ENCODE results near the gene MRC1.

GRCh38 chr10:17951868-17952371 is 142.8 kb downstream of the MRC1 start, which contains the start of gene SLC39A12:
- TF ChIP-seq POLR2AphosphoS5 (IDR thresholded peaks at IDR 0.05; ENCODE audit: low read depth, low read length) (no peak), POLR2A (IDR thresholded peaks at IDR 0.05; ENCODE audit: low read depth, low read length) (no peak), POU2F2 (IDR thresholded peaks at IDR 0.05; ENCODE audit: low read depth, low read length) (no peak), TAF1 (IDR thresholded peaks at IDR 0.05; ENCODE audit: low read depth, low read length) (no peak), SPI1 (IDR thresholded peaks at IDR 0.05; ENCODE audit: low read depth, low read length) (no peak)

Data from GM12891 (cell line).